HuH-7.5 (cell line): ENCODE measurements around the gene IHH.
A peak's percentile ranks its signal among the peaks of the same experiment; 100 is the strongest.

Source experiments
- DNase-seq: peaks from one replicate; pipeline ENCODE4 v3.0.0; 2011; ENCODE audit warnings: low spot score

IHH gene

DNA sequence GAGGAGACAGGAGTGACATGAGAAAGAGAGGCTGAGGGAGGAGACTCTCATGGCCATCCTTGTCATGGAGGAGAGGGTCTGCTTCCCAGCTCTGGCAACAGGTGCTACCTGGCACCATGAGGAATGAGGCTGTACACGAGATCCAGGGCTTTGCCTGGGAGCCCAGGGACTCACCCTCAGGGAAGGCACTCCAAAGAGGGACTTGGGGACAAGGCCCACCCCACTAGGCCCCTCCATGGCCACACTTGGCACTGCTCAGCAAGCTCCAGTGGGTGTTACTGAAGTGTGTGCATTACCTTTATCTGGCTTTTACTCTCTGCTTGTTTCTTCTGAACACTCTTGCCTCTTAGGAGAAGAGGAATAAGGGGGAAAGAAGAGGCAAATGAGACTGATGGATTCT, 22.1 kb downstream of the IHH start:
- DNase-seq: no peak

DNA sequence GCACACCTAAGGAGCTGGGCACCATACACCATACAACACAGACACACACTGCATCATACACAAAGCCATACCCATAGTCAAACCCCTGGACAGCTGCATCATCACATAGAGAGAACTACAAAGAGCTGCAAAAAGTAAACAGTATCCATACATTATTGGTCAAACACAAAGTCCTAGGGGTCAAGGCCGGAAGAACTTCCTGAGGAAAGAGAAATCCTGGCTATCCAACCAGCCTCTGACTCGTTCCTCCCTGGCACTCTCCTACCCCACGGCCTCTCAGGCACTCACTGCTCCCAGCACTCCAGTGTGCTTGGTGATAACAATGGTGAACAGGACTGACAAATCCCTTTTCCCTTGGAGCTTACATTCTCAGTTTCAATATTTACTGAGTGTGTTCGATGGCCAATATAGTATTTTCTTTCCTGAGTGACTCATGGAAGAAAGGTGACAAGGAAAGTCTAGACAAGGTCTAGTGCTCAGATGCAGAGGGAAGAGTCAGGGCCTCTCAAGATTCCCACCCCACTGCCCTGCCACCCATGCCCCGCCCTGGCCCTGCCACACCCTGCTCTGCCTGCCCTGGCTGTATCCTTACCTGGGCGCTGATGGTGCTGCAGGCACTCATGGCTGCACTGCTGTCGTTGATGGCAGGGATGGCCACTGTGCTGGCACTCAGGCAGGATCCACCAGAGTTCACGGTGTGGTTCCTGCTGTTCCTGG, 22.8 kb downstream of the IHH start:
- DNase-seq: no peak

DNA sequence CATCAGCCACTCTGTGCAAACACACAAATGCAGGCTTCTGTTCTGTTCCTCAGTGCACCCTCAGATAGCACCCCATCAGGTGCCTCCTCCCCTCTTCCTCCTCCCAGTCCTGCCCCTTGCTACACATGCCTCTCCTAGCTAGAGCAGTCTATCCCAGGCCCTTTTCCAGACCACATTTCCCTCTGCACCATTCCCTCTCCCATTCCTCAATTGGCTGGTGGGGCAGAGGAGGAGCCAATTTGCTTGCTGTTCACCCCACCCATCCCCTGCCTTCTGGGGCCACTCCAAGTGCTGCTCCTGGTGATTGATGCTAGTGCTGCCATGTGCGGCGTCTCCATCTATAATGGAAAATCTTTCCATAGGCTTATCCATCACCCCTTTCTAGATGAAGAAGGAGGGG, 24.8 kb downstream of the IHH start:
- no peak for DNase-seq

DNA sequence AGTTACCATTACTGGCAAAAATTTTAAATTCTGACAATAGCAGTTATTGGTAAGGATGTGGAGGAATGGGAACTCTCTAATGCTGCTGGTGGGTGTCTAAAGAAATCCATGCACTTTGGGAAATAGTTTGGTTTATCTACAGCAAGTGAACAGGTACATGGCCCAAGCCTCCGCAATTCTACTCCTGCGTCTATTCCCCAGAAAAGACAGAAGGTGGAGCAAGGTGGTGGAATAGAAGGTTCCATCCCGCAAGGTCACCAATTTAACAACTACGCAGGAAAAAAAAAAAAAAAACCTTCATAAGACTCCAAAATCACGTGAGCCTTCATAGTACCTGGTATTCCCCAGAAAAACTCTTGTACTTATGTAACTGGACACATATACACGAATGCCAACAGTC, 25.9 kb downstream of the IHH start:
- no peak for DNase-seq

DNA sequence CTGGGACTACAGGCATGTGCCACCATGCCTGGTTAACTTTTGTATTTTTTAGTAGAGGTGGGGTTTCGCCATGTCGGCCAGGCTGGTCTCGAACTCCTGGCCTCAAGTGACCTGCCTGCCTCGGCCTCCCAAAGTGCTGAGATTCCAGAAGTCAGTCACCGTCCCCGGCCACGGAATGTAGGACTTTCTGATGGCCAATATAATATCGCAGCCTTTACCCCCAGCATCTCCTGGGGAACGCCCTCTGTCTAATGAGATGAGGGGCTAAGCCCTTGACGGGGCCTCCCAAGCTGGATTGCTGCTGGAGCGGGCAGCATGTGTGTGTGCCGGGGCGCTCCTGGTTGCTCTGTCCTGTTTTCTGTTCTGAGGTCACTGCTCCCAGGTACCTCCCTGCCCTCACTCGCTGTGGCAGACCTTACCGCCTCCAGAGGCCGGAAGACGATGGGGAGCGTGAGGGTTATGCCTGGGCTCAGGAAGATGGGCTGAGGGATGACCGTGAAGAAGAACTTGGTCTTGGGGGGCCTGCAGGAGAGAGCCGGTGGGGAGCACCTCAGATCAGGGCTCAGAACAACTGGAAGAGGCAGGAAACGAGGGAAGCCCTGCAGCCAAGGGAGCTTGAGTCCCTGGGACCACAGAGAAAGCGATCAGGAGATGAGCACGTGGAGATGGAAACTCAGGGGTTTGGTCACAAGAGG, 28.5 kb downstream of the IHH start:
- no peak for DNase-seq

DNA sequence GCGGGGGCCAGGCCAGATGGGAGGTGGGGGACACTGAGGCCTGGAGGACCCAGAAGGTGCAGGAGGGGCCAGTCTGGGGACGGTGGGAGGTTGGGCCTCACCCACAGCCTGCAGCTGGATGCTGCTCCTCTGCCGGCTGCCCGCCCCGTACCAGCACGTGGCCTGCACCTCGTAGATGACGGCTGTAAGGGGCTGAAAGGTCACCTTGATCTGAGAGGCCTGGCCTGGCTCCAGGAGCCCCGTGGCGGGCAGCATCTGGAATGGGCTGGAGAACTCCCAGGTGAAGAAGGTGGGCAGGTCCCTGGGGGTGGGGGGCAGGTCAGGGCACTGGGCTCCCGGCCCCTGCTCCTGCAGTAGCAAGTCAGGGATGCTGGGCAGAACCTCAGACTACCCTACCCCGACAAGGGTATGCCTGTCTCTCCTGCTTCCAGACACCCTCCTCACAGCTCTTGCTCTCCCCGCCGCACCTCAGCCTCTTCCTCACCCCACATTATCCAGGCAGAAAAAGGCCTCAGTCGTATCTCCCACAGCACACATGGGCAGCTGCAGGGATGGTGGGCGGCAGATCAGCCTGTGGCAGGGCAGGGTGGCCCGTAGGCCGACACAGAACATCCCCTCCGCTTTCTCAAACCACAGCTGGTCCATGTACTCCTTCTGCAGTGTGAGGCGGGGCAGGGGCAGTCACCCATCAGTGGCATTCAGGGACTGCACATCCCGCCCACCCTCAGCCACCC, 29.5 kb downstream of the IHH start:
- no peak for DNase-seq

DNA sequence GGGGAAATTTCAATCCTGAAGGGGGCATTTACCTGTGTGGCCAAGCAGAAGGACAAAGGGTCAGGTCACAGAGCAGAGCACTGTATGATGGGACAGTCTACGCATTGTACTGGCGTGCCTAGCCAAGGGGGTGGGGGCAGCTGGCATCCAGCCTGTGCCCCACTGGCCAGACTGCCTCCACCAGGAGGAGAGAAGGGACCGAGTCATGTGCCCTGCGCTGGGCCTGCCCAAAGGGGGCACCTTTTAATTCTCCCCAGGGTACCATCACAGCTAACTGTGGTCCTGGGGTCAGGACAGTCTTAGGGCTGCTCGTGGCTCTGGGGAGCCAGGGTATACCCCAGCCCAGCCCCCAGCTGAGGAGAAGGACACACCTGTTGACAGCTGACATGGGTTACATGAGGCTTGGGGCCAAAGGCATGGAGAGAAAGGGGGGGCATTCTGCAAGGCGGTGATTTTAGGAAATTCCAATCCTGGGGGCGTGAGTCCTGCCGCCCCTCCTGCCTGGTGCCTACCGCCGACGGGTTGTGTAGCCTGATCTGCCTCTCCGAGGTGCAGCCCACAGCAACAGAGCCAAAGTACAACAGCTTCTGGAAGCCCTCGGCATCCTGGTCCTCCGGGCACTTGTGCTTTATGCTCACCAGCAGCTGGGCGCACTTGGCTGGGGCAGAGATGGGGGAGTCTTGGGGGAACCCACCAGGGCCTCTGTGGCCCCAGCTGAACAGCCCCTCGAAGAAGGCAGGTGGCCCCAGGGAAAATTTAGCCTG, 30.4 kb downstream of the IHH start:
- no peak for DNase-seq

DNA sequence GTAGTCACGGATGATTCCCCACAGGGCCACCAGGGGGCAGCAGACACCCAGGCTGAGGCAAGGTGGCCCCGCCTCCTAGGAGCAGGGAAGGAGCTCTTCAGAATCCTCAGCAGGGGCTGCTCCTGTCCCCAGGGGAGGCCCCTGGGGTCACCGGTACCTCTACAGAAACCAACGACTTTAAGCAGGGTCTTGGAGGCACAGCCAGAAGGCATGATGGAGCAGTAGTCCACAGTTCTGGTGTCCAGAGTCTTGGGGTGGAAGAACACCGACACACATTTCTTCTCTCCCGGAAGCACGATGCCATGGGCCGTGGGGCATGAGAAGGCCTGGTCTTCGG, 30.9 kb downstream of the IHH start:
- DNase-seq: peak; percentile 84

DNA sequence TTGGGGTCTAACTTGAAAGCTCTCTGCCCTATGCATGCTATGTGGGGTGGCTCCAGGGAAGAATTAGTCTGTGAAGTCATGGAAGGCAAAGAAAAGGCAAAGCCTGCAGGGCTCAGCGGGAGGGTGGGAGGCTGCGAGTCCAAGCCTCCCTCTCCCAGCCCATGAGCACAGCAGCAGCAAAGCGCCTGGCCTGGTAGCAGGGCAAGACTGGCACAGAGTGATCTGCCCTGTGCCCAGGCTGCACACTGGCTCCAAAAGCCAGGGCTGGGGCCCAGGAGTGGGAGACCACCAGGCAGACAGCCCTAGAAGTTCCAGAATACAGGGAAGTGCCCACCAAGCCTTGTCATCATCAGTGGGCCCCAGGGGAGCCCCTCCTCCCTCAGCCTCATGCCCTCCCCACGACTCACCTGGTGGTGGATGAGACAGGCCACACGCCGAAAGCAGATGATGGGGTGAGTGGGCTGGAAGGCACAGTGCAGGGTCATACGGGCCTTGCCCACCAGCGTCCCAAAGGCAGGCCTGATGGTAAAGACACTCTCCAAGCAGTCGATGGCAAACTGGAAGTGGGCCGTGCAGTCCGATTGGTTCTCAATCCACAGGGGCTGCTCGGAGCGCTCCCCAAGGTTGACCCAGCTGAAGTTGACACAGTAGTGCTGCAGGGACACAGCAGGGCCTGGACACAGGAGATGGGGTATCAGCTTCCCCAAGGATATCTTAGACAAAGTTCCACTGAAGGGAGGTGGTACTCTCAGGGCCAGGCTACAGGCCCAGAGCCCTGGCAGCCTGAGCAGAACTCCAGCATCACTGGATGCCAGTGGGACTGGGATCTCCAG, 31.5 kb downstream of the IHH start:
- no peak for DNase-seq

DNA sequence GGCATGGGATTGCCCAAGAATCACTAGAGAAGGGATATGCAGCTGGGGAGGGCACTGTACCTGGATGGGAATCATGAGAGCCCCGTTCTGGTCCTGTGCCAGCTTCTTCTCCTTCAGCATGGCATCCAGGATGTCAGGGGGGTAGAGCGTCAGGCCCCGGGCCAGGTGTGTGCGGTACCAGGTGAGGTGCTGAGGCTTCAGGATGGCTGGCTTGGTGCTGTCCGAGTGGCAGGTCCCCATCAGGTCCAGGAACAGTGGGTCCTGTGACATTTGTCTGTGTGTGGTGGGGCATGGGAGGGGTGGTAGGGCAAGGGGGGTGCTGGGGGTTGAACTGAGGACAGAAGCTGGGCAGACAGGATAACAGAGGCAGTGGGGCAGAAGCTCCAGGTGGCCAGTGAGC, 32.6 kb downstream of the IHH start:
- DNase-seq: no peak

DNA sequence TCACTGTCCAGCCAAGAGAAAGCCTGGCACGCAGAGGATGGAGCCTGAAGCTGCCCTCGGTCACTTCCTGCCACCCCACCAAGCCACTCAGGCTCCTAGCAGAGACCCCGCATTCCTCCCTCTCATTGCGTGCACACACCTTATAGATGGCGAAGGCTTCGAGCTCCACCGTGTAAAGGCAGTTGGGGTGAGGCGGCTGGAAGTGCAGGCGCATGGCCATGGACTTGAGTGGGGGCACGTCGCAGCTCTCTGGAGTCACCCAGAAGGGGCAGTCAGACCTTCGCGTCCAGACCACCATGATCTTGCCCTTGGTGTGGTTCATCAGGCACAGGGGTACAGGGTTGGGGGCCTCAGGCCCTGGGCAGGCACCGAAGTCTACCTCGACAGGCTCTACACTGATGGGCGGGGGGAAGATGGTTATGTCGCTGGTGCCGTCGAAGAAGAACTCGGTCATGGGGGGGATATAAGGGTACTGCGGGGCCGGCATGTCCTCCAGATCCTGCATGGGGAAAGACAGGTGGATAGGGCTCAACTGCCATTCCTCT, 33.1 kb downstream of the IHH start:
- DNase-seq: no peak

DNA sequence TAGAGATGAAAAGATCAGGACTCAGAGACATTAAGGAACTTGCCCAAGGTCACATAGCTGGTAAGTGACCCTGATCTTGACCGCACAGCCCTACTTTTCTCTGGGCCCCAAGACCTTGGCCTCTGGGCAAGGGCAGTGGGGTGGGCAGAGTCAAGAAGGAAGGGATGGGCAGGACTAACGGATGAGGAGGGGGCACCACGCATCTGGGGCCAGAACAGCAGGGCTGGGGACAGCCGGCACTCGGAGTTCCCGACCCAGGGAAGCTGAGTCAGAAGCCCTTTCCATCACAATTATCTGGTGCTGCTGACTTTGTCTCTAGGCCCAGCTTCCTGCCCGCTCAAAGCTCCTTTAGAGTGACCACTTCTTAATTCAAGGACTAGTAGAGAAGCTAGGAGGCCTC, 33.8 kb downstream of the IHH start:
- DNase-seq: no peak

DNA sequence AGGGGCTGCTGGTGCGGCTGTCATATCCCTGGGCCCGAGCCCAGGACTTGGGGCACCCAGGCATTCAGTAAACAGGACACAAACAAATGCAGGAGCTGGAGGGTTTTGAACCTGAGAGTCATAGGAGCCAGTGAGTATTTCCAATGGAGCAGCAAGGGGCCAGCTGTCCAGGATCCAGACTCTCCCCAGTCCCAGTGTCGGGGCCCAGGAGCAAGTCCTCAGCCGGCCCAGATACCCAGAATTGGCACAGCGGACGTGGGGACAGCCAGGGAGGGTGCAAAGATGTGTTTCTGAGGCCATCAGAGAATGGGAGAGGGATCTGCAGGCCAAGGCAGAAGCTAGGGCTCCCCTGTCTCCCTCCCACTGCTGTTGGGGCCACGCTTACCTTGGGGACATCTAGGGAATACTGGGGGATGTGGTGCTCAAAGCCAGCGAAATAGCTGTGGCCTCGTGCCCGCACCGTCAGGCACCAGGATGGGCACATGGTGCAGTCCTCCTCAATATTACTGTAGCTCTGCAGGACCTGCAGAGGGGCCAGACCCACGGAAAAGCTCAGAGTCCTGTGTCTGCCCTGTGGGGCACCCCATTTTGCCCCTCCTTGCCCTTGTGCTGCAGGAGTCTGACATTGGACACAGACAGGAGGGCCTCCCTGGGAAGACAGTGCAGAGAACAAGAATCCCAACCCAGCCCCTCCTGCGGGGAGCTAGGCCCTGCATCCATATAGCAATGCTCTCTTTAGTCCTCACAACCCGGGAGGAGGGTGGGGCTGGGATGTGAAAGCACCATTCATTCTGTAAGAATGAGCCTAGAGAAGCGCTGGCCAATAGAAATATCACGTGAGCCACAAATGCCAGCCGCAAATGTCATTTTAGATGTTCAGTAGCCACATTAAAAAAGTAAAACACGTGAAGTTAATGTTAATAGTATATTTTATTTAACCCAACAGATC, 34.8 kb downstream of the IHH start:
- DNase-seq: no peak

DNA sequence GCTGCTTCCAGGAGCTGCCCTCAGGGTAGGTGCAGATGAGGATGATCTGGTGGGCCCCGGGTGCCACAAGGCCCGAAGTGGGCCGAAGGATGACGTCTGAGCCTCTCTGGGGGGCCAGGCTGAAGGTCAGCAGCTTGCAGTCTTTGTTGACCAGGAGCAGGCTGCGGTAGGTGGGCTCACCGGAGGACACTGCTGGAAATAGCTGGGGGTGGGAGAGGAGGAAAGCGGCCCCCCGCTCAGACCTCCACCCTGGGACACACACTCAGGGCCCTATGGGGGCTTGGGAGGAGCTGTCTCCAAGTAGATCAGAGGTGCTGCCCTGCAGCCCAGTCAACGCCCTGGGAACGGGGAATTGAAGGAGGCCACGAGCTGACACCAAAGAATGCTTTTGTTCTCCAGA, 36.7 kb downstream of the IHH start:
- no peak for DNase-seq

DNA sequence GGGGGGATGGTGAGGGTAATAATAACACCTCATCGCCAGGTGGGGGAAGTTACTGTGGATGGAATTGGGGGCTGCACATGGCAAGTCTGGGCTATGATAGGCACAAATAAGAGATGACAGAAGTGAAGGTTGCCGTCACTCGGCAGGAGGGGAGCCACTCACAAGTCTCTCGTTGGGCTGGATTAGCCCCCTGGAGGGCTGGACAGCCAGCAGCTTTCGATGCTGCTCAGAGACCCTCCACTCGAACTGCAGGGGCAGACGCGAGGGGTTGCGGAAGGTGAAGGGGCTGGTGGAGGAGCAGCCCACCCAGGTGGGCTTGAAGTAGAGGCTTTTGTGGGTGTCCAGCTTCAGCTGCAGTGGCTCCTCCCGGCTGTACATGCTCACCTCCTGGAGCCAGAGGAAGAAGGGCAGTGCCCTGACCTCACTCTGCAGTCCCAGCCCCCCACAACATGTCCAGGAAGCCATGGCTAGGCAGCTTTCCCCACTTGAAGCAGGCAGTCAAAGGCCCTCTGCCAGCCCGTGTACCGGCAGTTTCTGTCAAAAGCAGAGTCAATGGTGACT, 37.6 kb downstream of the IHH start:
- DNase-seq: no peak

DNA sequence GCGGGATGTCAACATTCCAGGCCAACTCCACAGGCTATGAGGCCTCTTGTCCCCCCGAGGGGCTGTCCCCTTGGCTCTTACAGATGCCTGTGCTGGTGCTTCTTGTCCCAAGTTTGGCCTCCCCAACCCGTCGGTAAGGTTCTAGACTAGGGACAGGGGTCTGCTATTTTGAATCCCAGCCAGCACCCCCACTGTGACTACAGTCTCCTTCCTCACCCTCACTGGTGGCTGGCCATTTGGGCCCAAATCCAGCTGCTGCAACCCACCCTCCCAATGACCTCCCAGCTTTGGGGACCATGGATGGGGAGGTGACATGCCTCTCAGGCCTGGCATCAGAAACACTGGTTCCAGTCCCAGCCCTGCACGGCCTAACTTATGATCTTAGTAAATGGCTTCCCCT, 38.1 kb downstream of the IHH start:
- no peak for DNase-seq

DNA sequence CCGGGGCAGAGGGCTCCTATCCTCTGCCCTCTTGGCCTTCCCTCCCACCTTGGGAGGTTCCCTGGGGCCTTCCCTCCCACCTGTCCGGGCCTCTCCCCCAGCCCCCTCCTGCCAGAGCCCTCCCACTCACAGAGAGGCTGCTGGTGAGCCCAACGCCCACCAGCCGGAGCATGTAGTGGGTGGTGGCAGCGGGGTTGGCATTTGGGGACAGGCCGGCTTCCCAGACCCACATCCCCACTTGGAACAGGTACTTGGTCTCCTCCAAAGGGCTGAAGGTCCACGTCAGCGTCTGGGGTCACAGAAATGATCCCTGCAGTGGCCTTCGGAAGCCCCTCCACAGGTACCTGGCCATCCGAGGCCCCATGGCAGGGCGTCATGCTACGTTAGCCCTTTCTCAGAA, 38.7 kb downstream of the IHH start:
- DNase-seq: no peak

DNA sequence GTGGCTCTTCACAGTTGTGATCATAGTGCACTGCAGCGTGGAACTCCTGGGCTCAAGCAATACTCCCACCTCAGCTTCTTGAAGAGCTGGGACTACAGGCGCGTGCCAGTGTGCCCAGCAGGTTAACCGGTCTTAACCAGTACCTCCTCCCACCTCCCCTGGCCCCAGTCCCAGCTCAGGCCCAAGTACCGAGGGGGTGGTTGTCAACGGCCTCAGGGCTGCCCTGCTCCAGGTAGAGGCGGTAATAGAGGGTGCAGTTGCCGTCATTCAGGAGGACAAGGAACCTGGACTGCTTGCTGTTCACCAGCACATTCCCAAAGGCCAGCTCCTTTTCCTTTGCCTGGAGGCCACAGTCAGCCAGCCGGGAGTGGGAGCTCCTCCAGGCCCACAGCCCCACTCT, 39.1 kb downstream of the IHH start:
- DNase-seq: no peak

DNA sequence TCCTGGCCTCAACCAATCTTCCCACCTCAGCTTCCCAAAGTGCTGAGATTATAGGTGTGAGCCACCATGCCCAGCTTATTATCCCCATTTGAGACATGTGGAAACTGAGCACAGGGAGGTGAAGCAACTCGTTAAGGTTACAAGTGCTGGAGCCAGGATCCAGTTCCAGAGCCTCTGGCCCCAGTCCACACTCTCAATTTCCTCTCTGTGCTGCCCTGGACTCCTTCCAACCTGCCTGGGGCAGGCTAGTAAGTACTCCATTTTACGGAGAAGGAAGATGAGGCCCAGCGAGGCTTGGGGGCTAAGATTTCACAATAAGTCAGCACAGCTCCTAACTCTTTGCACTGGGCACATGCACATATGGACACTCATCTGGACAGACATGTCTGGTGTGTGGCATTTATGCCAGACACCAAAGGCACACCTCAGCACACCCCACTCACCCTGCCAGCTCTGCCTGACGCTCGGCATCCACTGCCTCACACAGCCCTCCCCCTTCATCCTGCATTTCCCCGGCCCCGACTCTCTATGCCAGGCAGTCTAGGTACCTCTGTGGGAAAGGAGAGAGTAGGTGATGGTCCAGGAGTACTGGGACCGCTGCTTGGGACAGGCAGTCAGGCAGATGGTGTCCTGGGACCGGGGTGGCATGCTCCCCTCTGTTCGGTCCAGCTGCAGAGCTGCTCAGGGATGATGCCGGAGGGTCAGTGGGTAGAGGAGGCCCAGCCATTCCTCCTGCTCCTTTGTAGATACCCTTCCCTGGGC, 39.9 kb downstream of the IHH start:
- DNase-seq: no peak
